Fibroblast of mammary gland (primary cell): Measurements from ENCODE around the gene TAGLN3.
A peak's percentile ranks its signal among the peaks of the same experiment; 100 is the strongest.

Source experiments
- DNase-seq: peaks from one replicate; pipeline ENCODE4 v3.0.0-alpha.2; 2010; ENCODE audit warnings: low read depth
- H3K4me3 ChIP-seq: 2 replicates; pipeline ENCODE4 v1.5.1; 2011; ENCODE audit warnings: low read depth, mild to moderate bottlenecking, low read length, moderate library complexity; ENCODE audit not compliant: control insufficient read depth
- CTCF ChIP-seq: conservative IDR thresholded peaks from 2 replicates; pipeline ENCODE4 v1.5.1; 2011; ENCODE audit warnings: low read depth, low read length, inconsistent platforms; ENCODE audit not compliant: control insufficient read depth, insufficient read depth

Gene TAGLN3

GRCh38 chr3:112013058-112013783, 14.5 kb downstream of the TAGLN3 start:
- H3K4me3 ChIP-seq: no peak overlapping the region

GRCh38 chr3:112013784-112014143, 15.0 kb downstream of the TAGLN3 start:
- TF ChIP-seq CTCF: no peak
- DNase-seq: no peak
- no peak overlapping the region for H3K4me3 ChIP-seq

More at GRCh38 chr3:112013058-112013783, 14.5 kb downstream of the TAGLN3 start:
- DNase-seq: peak; percentile 84
- peak; percentile 78 for TF ChIP-seq CTCF

- TF ChIP-seq CTCF: no peak
- no peak overlapping the region for H3K4me3 ChIP-seq
- DNase-seq: peak; percentile 23
Measured at GRCh38 chr3:112017091-112017490, 18.4 kb downstream of the TAGLN3 start.

- TF ChIP-seq CTCF: no peak
Measured at GRCh38 chr3:112018712-112019111, 20.0 kb downstream of the TAGLN3 start.

GRCh38 chr3:112019716-112020115, 21.0 kb downstream of the TAGLN3 start:
- no peak overlapping the region for H3K4me3 ChIP-seq
- TF ChIP-seq CTCF: no peak
- no peak for DNase-seq

More at GRCh38 chr3:112018712-112019111, 20.0 kb downstream of the TAGLN3 start:
- H3K4me3 ChIP-seq: no peak overlapping the region
- DNase-seq: no peak

GRCh38 chr3:112020674-112021085, 22.0 kb downstream of the TAGLN3 start:
- no peak for TF ChIP-seq CTCF
- no peak for DNase-seq
- H3K4me3 ChIP-seq: no peak overlapping the region
